Measurements from ENCODE around the gene CSMD2. TPM values are rescaled to one million over a fixed set of nuclear protein-coding genes. Genes with fewer than 3 reads are reported as not detected.

The CSMD2 gene
- total and polyA plus RNA-seq, 2 of the 4 experiments (the other 2 are of a cell fraction): under 0.01 to 0.36 TPM

GRCh38 chr1:34128186-34128889 is 36.7 kb downstream of the CSMD2 start:
- H2AFZ ChIP-seq (replicated peaks; ENCODE audit: low read length, poor library complexity): no peak overlapping the region
- H2BK120ac ChIP-seq (ENCODE audit: low read depth, low read length): no peak overlapping the region
- H3K9ac ChIP-seq (ENCODE audit: low read depth, low read length): no peak overlapping the region
- no peaks in the 10 kb centered on the region for H3K4me1 ChIP-seq (ENCODE audit: control insufficient read depth, insufficient read depth, low read length)
- no peaks in the 10 kb centered on the region for H3K9me1 ChIP-seq (ENCODE audit: insufficient read depth, low read length)
- POLR2A ChIA-PET (ENCODE audit: unreplicated experiment): no interaction called here
- H2BK5ac ChIP-seq (ENCODE audit: low read depth, low read length, poor library complexity, severe bottlenecking): no peak overlapping the region
- BruUV-seq (replicated peaks): no TSS peak
- H4K91ac ChIP-seq (ENCODE audit: insufficient read depth, low read depth, low read length): no peak overlapping the region
- no peak overlapping the region for H2AK9ac ChIP-seq (replicated peaks; ENCODE audit: low read depth, low read length, poor library complexity)
- TF ChIP-seq RFX5 (IDR thresholded peaks at IDR 0.05; ENCODE audit: low read depth, low read length) (no peak), MXI1 (IDR thresholded peaks at IDR 0.05; ENCODE audit: borderline replicate concordance, low read depth, low read length) (no peak), ELK1 (IDR thresholded peaks at IDR 0.05; ENCODE audit: borderline replicate concordance, low read depth, low read length) (no peak), SMC3 (IDR thresholded peaks at IDR 0.05; ENCODE audit: low read depth, low read length) (no peak), NFE2L2 (IDR thresholded peaks at IDR 0.05; ENCODE audit: low read depth, low read length) (no peak), CHD1 (IDR thresholded peaks at IDR 0.05; ENCODE audit: low read depth, low read length) (no peak), MAZ (IDR thresholded peaks at IDR 0.05; ENCODE audit: borderline replicate concordance, low read depth, low read length) (no peak), CEBPB (IDR thresholded peaks at IDR 0.05; ENCODE audit: low read depth, low read length) (no peak), POLR2A (IDR thresholded peaks at IDR 0.05; ENCODE audit: low read depth, low read length) (no peak), RAD21 (IDR thresholded peaks at IDR 0.05; ENCODE audit: low read length) (no peak), FOS (IDR thresholded peaks at IDR 0.05; ENCODE audit: low read depth, low read length) (no peak), MAFK (IDR thresholded peaks at IDR 0.05; ENCODE audit: low read depth, low read length) (no peak), RCOR1 (IDR thresholded peaks at IDR 0.05; ENCODE audit: insufficient replicate concordance, low read length) (no peak), BHLHE40 (IDR thresholded peaks at IDR 0.05; ENCODE audit: low read depth, low read length) (no peak)
- TF ChIP-seq, protein P1, sequence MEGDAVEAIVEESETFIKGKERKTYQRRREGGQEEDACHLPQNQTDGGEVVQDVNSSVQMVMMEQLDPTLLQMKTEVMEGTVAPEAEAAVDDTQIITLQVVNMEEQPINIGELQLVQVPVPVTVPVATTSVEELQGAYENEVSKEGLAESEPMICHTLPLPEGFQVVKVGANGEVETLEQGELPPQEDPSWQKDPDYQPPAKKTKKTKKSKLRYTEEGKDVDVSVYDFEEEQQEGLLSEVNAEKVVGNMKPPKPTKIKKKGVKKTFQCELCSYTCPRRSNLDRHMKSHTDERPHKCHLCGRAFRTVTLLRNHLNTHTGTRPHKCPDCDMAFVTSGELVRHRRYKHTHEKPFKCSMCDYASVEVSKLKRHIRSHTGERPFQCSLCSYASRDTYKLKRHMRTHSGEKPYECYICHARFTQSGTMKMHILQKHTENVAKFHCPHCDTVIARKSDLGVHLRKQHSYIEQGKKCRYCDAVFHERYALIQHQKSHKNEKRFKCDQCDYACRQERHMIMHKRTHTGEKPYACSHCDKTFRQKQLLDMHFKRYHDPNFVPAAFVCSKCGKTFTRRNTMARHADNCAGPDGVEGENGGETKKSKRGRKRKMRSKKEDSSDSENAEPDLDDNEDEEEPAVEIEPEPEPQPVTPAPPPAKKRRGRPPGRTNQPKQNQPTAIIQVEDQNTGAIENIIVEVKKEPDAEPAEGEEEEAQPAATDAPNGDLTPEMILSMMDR (conservative IDR thresholded peaks at IDR 0.05; ENCODE audit: low read depth, low read length): no peak
- TF ChIP-seq, protein P2, sequence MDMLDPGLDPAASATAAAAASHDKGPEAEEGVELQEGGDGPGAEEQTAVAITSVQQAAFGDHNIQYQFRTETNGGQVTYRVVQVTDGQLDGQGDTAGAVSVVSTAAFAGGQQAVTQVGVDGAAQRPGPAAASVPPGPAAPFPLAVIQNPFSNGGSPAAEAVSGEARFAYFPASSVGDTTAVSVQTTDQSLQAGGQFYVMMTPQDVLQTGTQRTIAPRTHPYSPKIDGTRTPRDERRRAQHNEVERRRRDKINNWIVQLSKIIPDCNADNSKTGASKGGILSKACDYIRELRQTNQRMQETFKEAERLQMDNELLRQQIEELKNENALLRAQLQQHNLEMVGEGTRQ (IDR thresholded peaks at IDR 0.05; ENCODE audit: low read depth, low read length): no peak
- no peak overlapping the region for H3K4me2 ChIP-seq (ENCODE audit: low read depth, low read length)
- no peak overlapping the region for H3K18ac ChIP-seq (ENCODE audit: low read depth, low read length)
- H3K14ac ChIP-seq (replicated peaks; ENCODE audit: low read depth, low read length): no peak overlapping the region
- no peak overlapping the region for H3K27ac ChIP-seq (ENCODE audit: insufficient read depth, low read length)
- H4K8ac ChIP-seq (ENCODE audit: low read depth in 2 of 2, low read length in 2 of 2): no peak overlapping the region
- no peak overlapping the region for H2BK20ac ChIP-seq (ENCODE audit: low read depth, low read length)
- no peak for DNase-seq
- H3K36me3 ChIP-seq (ENCODE audit: control insufficient read depth, insufficient read depth, low read length): no peaks in the 10 kb centered on the region
- no peak overlapping the region for H2BK15ac ChIP-seq (ENCODE audit: low read depth, low read length)
- no peak for ATAC-seq (ENCODE audit: low read depth)
- no peak overlapping the region for H3K23ac ChIP-seq (ENCODE audit: low read depth, low read length)
- no peak overlapping the region for H3K56ac ChIP-seq (ENCODE audit: extremely low read depth, insufficient read depth, low read length)
- dilution Hi-C loops (cut with HindIII; ENCODE audit: low sequenced_read_pairs, unreplicated experiment) (no loop called here), intact Hi-C loops (cut with micrococcal nuclease) (no loop called here), in situ Hi-C loops (cut with MboI; ENCODE audit: low sequenced_read_pairs) (no loop called here)
- peaks cover 27% of the 10 kb centered on the region for H3K9me3 ChIP-seq (ENCODE audit: control insufficient read depth, insufficient read depth, low read length)
- WGBS, 2 experiments (ENCODE audit: extremely low coverage in 2 of 2, insufficient read length in 1 of 2): 89% methylated on average over 4 of the region's 13 CpGs; no CpG with 5 or more reads in 1 of the 2 experiments
- H4K5ac ChIP-seq (ENCODE audit: low read depth, low read length): no peak overlapping the region
- no peaks in the 10 kb centered on the region for H3K27me3 ChIP-seq (ENCODE audit: control insufficient read depth, insufficient read depth, low read length)
- no peak overlapping the region for H3K4ac ChIP-seq (ENCODE audit: low read depth, low read length)
- no peak overlapping the region for H2AK5ac ChIP-seq (ENCODE audit: low read depth, low read length)
- CTCF ChIA-PET: no interaction called here
- no peak overlapping the region for H3K4me3 ChIP-seq (ENCODE audit: insufficient read depth, low read depth, low read length)
- no peaks in the 10 kb centered on the region for H4K20me1 ChIP-seq (ENCODE audit: insufficient read depth, low read length)
- no peaks in the 10 kb centered on the region for H3K79me1 ChIP-seq (ENCODE audit: low read depth in 1 of 2, low read length in 2 of 2)
